Transverse colon (tissue), 3 donors: ENCODE measurements around the gene COX10.

Source experiments
- CTCF ChIP-seq, 5 experiments: fragments of 200-600 bp in 3 of 5; fragments of 450-650 bp in 2 of 5; sonication (generic) in 3 of 5; IDR thresholded peaks; 1 replicate in 2 of 5; 2 replicates in 3 of 5; pipeline ENCODE4 v1.5.1; 2016 to 2017; ENCODE audit warnings: antibody characterized with exemption in 5 of 5, inconsistent platforms in 3 of 5, mild to moderate bottlenecking in 2 of 5, moderate library complexity in 1 of 5
- EP300 ChIP-seq: sonication (generic); formaldehyde crosslinking; IDR thresholded peaks from one replicate; pipeline ENCODE4 v1.6.1; 2017; ENCODE audit warnings: antibody characterized with exemption, low read depth

DNA sequence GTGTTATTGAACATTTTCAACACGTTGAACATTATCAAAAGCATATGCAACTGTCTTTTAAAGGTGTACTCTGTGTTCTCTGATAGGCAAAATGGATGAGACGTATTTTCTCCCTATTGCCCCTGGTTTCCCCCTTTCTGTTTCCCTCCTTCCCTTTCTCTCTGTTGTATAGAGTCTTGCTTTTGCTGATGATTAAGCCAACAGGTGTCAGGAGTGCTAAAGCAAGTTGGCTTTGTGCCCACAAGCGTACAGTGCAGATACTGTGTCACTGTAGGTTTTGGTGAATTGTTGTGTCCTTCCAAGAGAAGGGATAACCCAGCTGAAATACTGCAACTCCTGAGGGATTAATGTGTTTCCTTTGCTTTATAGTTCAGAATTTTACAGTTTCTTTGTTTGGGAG is 74.4 kb downstream of the COX10 start:
- TF ChIP-seq EP300 (no peak), CTCF (IDR thresholded peaks at IDR 0.05) (no peak)
